Activated naive CD4-positive, alpha-beta T cell treated with Interleukin-2 at 50 U/mL for 16 hours (primary cell): ENCODE results near the gene FAM217A.
"Not testable (repeated sequence)": the region's sequence is repeated elsewhere in the genome, so short reads cannot be mapped to it uniquely, and the experiment has no call there.

Experiments used
- DNase-seq: peaks from one replicate; pipeline ENCODE4 v3.0.0-alpha.2; 2020

Gene FAM217A, protein sequence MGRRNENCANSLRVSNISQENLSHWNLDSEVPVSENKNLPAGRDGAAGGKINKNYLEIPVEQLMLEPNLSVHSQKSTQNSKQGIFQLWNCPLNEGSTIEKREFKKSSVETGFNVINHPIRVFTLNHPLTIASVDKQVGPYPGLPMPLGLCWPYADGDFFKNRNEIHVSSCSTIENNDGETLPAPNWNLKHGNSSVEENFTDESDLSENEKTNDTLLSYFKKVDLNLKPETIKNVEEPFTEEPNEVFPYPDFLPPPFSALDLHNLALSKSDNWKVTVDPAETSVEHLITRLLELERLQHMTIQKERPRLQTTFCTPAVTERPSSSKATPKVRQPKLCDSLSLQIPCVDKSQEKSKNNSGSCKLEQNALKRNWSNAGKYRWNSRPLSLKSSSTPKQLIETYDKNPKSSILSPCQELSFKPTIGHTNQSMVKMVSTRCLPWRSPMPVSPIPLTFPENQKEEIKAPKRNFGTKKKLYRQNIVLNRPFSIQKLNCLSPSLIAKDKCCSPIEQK

DNA sequence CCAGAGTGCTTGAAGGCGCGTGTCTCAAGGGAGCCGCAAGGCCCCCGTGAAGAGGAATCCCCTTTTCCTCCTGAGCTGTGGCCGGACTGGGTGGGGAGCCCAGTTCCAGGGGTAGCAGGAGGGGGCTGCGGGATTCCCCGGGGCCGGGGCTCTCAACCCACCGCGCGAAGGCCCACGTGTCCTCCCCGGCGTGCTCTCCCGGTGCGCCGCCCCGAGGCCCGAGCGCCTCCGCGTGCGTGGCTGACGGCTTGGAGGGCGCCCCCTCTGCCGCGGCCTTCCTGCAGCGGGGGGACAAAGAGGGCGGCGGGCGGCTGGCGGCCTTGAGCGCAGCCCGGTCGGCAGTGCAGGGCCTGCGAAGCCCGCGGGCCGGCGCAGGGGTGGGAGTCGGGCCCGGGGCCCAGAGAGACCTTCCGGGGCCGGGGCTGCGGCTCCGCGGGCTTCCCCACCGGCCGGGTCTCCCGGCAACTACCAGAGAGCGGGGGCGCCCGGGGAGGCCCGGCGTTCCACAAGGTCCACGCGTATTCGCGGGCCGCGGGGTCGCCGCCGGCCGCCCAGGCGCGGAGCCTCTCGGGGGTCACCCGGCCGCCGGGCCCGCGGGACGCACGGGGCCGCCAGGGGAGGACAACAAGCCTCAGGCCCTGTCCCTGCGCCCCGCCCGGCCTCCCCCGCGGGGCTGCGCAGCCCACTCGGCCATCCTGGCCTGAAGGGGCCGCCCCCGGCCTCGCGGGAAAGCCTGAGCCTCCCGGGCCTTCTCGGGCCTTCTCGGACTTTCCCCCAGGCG, at the start of gene FAM217A:
TSS of gene FAM217A (minus strand) at position 447 of the 781 bp plus-strand sequence. CDS start 1,723 bp downstream, outside the sequence.
- no peak for DNase-seq

DNA sequence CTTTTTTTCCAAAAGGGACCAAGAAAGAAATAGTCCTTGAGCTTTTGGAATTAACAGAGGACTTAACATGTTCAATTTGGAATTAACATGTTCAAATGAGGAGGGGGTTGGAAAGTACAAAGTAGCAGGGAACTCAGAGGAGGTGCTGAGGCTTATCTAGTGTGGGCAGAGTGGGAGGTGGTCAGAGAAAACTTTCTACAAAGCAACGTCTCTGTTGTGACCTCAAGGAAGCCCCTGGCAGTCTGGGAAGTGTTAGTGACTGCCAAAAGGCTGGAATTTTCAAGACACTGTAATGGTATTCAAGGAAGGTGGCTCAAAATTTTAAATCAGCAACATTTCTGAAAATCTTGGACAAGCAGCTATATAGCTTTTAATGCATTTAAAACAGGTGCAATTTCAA, 49.1 kb upstream of the FAM217A start:
- DNase-seq, result no peak

DNA sequence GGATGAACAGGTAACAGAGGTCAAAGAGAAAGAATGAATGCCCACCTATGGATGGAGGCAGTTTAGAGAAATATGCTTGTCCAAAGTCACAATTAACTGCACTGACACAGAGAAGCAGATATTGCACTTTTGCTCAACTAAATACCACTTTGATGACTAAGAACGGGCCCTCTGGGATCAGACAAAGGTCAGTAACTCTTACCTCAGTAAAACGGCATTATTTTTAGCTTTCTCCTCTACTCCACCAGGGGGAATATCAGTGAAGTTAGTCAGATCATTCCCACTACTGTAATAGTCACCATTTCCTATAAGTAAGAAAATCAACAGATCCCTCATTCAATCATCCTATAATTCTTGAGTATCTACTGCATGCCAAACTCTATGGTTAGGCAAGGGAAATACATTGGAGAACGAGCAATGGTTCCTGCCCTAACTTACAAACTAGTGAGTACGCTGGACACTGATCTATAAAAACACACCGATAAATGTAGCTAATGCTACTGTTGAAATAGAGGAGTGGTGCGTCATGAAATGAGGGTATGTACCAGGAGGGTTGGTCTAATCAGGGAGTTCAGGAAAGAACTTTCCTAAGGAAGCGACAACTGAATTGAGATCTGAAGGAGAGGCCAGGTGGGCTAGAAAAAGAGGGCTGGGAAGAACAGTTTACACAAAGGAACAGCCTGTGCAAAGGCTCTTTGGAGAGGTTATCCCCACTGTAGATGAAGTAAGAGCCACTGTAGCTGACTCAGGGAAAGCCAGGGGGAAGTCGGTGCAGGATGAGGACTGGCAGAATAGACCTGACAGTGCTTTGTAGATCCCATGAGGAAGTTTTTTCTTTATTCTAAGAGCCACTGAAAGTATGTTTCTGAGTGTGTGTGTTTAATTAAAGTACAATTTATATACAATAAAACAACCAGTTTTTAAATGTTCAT, 47.3 kb upstream of the FAM217A start:
- no peak for DNase-seq

DNA sequence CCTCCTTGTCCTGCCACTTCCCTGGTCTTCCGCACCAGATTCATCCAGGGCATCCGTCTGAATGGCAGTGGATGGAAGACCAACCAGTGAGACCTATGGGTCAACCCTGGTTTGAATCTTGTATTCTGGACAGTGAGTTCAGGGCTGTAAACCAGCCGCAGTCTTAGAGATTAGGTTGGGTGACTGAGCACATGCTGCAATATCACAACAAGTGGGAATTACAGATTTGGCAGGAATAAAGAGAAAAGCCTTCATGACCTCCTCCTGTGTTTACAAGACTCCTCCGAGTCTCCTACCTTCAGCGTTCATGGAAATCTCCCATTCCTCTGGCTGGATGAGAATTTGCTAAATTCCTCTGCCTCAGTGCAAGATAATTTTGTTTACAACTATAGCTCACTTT, 46.6 kb upstream of the FAM217A start:
- no peak for DNase-seq

DNA sequence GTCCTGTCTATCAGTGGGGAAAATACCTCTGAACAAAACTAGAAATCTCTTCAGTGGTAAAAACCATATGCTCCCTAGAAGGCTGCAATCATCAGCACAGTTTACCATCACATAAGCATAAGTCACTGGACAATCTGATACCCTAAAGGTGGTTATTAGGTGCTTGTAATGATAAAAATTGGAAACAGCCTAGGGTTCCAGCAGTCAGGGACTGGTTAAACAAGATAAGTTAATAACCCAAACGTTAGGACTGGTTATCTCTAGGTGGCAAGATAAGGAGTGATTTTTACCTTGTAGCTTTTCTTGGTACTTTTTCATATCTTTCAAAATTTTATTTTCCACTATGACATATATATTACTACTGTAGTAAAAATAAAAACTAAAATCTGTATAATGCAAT, 45.4 kb upstream of the FAM217A start:
- no peak for DNase-seq

DNA sequence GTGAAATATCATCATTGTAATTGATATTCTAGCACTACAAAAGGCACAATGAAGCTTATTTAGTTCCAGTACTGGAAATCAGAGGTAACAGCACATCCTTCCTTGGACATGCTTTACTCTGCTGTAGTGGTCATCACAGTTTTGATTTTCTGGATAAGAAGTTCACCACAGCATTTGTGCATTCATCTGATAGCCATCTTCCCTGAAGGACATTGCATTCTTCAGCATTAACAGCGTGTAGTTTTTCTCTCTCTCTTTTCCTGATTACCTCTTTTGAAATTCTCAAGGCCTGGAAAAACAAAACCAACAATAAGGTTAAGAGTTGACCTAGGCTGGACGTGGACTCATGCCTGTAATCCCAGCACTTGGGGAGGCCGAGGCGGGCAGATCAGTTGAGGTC, 36.8 kb upstream of the FAM217A start:
- DNase-seq, result no peak

DNA sequence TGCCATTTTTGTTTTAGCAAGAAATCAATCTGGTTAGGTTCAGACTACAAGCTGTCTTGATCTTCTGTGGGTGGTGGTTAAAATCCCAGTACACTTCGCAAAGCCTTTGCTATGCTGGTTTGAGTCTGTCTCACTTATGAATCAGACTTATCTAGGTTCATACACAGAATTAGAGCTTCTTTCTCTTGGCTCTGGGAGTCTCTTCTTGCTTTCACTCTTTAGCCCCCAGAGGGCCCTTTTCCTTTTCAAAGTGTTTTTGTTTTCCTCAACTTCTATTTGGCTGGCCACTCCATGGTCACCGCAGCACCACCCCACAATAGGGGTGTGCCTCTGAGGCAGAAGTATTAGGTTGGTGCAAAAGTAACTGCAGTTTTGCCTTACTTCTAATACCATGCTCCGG, 35.2 kb upstream of the FAM217A start:
- DNase-seq, result no peak

DNA sequence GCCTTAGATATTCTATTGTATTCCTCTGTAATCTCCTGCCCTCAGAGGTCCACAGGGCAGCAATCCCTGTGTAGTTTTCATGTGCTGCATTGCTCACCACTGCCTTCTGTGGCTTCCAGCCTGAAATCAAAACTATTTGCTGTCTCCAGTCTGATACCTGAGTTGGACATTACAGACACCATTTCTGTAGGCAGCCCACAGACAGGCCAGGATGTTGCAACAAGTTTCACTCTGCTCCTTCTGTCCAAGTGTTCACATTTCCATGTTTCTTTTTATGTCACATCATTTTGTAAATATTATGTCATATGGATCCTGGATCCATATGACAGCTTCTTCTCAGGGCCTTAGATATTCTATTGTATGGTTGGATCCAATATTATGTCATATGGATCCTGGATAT, 34.7 kb upstream of the FAM217A start:
- DNase-seq, result no peak

DNA sequence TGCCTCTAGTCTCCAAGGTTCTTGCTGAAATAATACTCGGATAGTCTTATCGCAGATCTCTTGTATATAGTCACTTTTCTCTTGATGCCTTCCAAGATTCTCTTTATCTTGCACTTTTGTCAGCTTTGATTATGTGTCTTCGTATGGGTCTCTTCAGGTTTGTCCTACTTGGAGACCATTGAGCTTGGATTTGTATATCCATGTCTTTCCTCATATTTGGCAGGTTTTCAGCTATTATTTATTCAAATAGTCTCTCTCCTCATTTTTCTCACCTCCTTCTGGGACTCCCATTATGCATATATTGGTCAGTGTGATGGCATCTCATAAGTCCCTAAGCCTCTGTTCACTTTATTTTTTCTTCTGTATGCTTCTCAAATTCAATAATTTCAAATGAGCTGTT, 33.4 kb upstream of the FAM217A start:
- no peak for DNase-seq

DNA sequence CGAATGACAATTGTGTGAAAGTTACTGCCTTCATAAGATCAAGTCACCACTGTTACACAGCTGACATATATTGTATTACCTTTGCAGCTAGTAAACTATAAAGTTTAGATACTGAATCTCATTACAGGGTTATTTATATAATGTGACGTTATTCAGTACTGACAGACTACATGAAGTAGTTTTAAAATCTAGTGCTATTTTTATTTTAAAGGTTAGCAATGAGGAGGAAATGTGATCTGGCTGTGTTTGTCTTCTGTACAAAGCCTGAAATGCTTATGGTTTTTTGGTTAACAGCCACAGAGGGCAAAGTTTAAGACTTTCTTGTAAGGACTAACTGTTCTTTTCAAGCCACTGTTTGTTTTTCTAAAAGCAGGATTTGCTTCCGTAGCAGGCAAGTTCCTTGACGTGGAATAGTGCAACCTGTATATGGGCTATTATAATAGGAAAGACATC, 30.5 kb upstream of the FAM217A start:
- DNase-seq, result not testable (repeated sequence)

DNA sequence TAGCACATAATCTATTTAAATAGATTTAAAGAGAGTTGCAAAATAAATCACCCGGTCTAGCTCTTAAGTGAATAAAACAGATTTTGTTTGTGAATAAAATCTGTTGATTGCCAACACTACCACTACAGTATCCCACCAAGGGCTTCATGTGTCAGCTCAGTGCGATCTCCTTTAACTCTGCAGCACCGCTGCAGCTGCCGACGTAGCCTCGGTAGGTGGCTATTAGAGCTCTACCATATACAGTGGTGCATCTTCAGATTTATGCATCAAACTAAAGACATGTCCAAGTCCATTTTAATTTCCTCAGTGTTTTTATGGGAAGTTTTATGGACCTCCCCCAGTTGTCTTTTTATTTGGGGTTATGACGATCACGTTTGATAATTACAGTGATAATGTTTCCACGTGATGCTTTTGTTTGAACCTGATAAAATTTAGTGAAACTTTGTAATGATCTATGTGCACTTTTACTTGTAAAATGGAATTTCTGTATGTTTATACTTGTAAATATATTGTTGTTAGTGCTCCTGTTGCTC, 29.7 kb upstream of the FAM217A start:
- DNase-seq, result no peak

DNA sequence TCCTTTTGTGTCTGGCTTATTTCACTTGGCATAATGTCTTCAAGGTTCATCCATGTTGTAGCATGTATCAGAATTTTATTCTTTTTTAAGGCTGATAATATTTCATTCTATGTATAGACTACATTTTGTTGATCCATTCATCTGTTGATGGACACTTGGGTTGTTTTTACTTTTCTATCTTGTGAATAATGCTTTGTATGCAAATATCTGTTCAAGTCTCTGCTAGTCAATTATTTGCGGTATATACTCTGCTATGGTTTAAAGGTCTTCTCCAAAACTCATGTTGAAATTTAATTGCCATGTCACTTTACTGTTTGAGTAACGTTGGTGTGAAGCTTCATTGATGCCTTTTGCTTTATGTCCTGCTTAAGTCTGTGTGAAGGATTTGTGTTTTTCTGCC, 28.9 kb upstream of the FAM217A start:
- no peak for DNase-seq

DNA sequence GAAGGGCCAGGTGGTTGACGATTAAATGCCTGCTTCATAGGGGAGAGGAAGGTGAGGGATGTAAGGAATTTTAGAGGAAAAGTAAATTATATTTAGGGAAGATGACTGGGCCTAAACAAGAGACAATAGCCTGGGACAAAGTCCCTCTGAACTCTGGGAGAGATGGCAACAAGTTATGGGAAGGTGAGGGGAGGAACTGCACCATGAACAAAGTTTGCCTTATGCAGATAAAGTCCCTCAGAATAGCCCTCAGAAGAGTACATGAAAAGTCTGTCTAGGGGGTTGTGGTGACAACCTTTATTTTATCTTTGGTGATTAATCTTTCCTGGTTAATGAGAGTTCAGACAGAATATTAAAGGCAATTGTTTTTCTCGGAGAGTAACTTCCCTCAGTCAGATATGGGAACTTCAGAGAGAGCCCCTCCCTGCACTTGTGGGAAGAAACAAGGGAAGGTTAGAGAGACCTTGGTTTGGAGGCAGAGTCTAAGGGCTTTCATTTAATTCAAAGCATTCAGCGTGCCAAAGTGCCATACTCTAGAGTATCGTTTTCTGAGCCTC, 27.1 kb upstream of the FAM217A start:
- no peak for DNase-seq

DNA sequence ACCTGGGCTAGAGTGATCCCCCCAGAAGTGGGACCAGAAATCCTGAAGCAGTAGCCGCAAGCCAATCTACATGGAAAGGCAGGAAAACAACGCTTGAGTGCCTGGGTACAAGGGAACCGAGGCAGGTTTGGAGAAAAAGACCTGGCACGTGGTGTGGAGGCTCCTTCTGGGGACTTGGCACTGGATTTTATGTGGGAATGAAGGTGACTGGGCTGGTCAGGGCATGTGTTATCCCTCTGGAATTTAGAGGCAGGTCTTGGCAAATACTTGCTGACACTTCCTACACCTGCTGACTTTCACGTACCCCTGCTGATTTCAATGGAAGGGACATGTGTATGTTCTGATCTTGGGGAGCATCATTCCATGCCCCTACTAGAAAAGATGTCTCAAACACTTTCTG, 25.0 kb upstream of the FAM217A start:
- no peak for DNase-seq

DNA sequence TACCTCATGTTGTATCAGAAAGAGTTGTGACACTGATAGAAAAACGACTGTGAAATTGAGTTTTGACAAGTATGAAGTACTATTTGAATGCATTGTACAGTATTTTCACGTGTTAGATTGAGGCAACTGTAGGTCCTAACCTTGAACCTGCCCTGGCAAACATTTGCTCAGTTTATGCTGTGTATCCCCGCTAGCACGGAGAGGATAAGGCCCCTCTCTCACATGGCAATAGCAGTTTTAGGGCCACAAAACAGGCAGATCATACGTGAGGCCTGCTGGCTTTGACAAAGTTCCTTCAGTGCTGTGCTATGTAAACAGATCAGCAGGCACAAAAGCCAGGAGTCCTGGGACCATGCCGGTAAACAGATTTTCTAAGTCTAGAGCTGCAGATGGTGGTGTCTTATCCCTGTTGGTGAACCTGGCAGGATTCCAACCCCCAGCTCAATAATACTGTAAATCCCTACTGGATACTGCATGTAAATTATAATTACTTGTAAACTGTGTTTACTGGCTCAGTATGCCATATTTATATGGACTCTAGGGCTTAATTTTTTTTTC, 23.8 kb upstream of the FAM217A start:
- DNase-seq, result no peak

DNA sequence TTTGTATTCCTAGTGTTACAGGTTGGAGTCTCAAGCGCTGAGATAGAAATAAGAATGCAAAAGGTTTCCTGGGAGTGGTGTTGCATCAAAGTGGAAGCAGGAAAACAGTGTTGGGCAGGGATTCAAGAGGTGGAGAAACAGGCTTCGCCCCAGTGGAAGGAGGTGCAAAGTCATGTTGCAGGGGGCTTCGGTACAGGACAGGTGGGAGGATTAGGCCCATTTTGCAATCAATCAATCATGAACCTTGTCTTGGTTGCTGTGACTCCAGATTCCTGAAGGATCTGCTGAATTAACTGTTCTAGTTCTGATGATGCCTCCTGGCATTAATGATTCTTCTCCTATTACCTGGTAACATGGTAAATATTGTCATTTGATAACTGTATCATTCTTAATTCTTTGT, 22.4 kb upstream of the FAM217A start:
- DNase-seq, result no peak

DNA sequence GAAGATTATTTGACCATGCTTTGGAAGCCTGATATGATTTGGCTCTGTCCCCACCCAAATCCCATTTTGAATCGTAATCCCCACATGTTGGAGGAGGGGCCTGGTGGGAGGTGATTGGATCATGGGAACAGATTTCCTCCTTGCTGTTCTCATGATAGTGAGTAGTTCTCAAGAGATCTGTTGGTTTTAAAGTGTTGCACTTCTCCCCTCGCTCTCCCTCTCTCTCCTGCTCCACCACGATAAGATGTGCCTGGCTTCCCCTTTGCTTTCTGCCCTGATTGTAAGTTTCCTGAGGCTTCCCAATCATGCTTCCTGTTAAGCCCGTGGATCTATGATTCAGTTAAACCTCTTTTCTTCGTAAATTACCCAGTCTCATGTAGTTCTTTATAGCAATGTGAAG, 21.7 kb upstream of the FAM217A start:
- no peak for DNase-seq

DNA sequence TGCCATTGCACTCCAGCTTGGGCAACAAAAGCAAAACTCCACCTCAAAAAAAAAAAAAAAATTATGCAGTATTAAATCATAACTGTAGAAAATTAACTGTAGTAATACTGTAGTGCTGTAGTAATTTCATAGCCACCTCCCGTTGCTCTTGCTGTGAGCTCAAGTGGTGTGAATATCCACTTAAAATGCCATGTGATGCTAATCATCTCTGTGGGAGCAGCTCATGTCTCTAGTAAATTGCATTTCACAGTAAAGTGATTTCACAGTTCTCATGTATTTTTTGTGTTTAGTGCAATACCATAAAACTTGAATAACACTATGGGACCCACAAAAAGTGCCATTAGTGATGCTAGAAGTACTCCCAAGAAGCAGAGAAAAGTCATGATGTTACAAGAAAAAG, 14.4 kb upstream of the FAM217A start:
- DNase-seq, result no peak

DNA sequence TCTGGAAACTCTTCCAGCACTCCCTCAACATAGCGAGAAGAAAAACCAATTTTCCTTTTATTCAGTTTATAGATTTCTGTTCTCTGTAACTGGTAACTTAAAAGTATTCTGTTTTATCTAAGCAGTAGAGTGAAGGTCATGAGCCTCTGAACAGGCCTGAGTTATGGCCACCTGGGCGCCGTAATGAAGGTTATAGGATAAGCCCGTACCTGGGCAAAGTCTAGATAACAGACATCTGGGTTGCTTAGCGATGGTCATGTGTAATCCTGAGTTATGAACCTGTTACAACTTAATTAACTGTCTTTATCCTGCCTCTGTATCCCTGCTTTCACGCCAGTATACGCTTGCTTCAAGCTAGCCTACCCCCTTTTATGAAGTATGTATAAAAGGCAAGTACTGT, 13.0 kb upstream of the FAM217A start:
- no peak for DNase-seq

DNA sequence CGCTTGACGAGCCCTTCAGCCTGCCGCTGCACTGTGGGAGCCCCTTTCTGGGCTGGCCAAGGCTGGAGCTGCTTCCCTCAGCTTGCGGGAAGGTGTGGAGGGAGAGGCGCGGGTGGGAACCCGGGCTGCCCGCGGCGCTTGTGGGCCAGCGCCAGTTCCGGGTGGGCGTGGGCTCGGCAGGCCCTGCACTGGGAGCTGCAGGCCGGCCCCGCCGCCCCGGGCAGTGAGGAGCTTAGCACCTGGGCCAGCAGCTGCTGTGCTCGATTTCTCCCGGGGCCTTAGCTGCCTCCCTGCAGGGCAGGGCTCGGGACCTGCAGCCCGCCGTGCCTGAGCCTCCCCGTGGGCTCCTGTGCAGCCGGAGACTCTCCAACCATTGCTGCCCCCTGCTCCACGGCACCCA, 11.1 kb upstream of the FAM217A start:
- DNase-seq, result not testable (repeated sequence)

DNA sequence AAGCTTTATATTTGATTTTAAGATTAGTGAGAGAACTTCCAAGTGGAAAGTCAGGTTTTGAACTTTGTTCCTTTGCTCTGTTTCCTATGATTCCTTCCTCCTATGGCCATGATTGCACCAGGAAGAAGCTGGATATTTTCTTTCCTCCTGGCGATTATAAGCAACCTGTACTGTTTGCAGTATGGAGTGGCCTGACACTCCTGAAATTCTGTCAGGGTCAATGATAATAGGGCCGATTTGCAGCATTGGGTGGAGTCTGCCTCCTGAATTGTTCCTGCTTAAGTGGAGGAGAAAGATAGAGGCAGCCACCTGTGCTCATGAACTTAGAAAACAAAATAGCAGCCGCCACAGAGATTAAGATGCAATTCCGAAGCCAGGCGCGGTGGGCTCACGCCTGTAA, 9.8 kb upstream of the FAM217A start:
- no peak for DNase-seq

DNA sequence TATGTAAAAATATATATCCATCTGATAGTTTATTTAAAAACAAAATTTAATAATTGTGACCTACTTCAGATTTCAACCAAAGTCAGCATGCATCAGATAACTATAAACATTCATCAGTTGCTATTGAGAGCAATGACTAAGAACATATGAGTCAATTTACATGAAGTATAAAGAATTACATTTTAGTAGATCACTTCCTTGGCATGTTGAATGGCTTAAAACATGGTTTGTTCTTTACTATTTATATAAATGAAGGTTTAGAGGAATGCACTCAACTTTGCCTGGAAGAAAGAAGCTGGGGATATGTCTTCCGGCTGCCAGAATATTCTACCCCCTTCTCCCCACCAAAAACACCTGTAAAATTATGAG, 6.4 kb upstream of the FAM217A start:
- no peak for DNase-seq
